ENCODE measurements around the gene SLC10A2.

Gene SLC10A2

DNA sequence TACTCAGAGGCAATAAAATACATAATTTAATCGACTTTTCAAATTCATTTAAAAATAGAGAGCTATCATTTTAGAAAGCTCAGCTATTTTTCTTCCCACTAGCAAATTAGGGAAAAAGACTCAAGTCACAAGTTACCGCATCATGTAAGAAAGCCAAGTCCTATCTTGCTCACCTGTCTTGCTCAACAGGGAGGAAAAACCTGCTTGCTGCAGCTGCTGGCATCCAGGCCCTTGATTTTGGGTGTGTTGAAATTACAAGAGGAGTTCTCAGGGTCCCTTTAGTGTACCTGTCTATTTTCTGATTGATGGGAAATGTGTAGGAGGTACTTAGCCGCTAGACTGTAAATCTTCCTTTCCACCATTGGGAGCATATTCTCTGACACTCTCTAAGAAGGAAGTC is 22.2 kb downstream of the SLC10A2 start:
- no peak for DNase-seq

- DNase-seq: no peak
These were observed 26.2 kb downstream of the SLC10A2 start for GRCh38 chr13:103040006-103040405.

DNA sequence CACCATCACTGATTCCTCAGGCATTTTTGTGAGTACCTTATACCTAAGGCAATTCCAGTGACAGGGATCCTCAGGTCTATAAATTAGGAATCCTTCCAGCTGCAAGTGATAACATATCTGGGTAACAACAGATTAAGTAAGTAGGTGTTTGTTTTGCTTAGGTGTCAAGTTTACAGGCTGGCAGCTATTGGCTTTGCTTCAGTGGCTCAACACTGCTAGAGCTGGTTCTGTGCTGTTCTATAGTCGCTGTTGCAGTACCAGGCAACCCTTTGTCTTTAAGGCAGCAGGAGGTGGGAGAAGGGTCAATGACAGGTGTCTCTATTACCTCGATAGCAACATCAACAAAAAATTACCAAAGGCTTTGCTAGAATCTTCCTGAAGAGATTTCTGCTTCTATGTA is 27.0 kb downstream of the SLC10A2 start:
- no peak for DNase-seq

DNA sequence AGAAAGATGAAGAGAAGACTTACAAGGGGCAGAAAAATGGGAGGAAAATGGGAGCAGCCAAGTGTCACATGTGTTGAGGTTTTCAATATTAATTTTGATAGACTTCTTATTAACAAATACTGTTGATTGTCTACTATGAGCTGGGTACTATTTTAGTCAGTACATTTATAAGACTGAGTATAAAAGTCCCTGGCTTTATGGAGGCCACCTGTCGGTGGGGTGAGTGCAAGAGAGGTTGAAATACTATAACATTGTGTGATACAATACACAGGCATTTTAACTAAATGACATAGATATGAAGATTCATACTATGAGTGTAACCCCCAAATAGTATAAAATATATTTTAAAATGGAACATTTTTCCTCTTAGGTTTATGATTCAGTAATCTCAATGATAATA is 29.9 kb downstream of the SLC10A2 start:
- no peak for DNase-seq

DNA sequence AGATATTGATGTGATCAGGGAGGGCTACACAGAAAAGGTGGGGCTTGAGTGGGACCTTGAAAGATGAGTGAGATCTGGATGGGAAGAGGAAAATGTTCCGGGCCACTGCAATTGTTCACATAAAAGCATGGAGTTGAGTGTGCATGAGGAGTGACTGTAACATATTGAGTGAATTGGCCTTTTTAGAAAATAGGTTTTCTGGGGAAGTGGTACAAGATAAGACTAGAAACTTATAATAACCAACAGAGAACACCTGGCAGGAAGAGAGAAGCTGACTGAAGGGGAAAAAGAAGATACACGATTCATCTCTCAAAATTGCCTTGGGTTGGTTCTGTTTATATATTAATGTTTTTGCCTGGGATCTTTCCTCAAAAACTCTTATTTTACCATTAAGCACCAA is 32.2 kb downstream of the SLC10A2 start:
- no peak for DNase-seq

DNA sequence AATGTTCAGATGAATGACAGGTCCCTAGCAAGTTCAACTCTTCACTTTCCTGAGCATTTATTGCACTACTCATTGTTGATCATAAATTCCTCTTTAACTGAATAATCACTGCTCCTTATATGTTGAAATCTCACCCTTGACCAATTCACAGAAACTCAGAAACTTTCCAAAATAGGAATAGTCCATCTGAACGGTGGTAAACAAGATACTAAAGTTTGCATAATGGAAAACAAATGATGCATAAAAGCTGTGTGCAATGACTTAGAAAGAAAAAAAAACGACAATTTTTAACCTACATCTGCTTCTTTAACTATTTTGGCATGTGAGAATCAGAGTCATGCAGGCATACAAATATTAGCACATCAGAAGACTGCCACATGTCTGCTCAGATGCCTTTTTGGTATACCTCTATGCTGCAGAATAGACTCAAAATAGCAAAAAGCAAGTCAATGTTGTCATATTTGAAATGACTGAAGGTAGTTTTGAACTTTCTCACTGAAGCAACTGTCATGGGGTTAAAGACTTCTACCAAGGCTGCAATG is 34.8 kb downstream of the SLC10A2 start:
- no peak for DNase-seq

DNA sequence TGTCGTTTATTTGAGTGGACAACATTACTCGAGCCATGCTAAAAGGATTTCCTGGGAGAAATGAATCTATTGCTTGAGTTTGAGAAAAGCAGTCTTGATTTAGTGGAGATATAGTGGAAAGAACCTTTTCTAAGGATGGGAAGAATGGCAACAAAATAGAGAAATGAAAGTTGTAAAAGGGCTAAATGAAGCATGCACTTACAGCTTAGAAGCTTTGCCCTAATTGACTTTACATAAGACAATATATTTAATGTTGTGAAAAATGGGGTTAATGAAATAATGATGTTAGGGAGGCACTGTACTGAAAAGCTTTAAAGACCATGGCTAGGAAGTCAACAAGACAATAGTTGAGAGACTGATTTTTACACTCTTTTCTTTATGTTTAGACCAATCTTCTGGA is 35.4 kb downstream of the SLC10A2 start:
- no peak for DNase-seq

DNA sequence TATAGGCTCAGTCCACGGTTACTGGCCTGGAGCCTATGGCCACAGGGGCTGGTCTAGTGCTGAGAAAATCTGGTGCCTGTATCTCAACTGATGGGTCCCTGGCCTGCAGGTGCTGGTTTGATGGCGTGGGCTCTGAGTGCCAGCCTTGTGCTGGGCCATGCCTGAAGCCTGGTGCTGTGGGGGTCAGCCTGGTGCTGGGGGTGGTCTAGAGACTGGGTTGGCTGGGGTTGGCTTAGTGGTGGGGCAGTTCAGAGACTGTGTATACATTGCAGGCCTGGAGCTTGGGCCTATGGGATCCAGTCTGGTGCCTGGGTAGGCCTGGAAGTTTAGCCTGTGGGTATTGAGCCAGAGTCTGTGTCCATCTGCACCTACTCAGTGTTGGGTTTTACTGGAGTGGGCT is 36.4 kb downstream of the SLC10A2 start:
- DNase-seq: no peak

GRCh38 chr13:103022336-103022735 is 43.9 kb downstream of the SLC10A2 start:
- no peak for DNase-seq

DNA sequence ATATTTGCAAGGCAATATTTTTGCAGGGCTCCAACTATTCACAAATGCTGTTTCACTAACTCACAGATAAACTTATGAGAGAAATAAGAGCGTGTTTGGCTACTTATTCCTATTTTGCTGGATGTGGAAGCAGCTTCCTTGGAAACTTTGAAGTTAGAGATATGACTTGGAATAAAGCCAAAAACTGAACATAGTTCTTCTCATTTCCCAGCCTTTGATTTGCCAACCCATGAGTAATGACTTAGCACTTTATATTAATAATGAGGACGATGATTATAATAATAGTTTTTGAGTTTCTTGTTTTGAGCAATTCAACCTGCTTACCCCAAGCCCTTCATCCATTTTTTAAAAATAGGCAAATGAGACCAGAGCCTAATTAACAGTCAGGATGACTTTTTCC is 47.7 kb downstream of the SLC10A2 start:
- no peak for DNase-seq

- DNase-seq: no peak
These were observed 53.6 kb downstream of the SLC10A2 start for GRCh38 chr13:103012646-103013045.

- no peak for DNase-seq
These were observed 57.0 kb downstream of the SLC10A2 start for GRCh38 chr13:103009051-103009840.

DNA sequence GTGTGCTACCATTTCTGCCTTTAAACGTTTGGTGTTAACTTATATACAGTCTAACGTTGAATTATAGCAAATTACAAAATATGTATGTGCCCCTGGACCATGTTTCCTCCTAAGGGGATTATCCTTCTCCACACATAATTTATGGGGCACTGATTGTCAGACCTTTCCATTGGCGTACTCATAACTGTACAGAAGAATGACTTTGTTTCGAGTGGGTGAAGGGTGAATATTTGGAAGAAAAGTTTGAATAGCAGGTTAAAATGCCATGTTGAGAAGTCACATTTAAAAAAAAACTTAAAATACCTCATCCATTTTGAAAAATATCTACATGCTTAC is 58.8 kb downstream of the SLC10A2 start:
- no peak for DNase-seq

DNA sequence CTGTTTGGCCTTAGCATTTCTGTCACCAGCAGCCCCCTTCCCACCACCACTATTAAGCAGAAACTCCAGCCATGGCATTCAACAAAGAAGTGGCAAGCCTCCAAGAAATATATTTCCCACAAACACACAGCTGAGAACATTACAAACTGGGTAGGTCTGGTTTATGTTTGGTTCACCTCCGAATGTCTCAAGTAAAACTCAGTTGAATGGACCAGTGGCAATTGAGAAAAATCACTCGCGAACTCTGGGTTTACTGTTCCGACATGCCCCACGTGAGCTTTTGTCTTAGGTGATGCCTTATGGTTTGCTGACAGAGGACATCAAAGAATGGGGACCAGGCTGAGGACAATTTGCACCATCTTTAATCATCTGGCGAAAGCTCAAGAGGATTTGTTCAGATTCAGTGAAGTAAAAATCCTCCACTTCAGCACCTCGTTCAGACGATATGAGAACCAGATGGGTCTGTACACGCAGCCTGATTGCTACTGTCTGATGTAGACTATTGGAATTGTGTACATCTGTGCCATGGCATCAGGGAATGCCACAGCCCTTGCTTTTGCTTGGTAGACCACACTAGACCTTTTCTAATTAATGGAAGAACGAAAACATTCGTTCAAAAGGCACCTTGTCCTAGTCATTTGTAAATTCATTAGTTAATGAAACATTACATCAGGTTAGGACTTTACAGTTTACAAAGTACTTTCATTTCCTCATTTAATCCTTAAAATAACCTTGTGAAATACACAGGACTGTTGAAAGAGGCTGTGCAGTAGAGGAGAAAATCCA is 59.4 kb downstream of the SLC10A2 start:
- no peak for DNase-seq

DNA sequence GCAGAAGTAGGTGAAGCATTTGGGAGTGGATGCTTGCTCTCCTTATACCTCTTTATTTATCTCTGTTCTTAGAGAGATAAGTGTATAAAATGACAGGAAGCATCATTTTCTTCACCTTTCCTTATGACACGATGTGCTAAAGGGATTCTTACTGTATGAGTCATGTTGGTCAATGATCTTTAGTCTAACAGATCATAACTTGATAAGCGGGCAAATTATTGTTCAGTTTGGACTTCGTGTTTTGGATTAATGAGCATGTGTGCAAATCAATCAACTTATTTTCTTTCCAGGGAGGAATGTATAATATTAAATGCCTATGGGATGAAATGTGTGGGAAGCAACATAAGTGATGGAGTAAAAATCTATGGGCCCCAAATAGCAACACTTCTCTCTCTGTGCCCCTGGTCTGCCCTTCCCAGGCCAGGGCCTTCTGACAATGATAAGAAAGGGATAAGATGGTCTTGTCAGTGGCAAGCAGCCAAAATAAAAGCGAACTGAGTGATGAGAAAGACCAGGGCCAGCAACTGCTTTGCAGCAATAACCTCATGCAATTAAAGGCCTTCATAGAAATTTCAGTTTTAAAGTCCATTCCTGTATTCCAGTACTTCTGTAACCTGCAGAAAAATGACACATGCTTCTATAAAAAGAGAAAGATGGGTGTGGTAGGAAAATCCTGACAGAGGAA is 61.4 kb downstream of the SLC10A2 start:
- no peak for DNase-seq

GRCh38 chr13:103003631-103004030 is 62.6 kb downstream of the SLC10A2 start:
- no peak for DNase-seq

GRCh38 chr13:103002279-103002678 is 63.9 kb downstream of the SLC10A2 start:
- no peak for DNase-seq

- no peak for DNase-seq
These were observed 66.1 kb downstream of the SLC10A2 start for GRCh38 chr13:103000157-103000556.

DNA sequence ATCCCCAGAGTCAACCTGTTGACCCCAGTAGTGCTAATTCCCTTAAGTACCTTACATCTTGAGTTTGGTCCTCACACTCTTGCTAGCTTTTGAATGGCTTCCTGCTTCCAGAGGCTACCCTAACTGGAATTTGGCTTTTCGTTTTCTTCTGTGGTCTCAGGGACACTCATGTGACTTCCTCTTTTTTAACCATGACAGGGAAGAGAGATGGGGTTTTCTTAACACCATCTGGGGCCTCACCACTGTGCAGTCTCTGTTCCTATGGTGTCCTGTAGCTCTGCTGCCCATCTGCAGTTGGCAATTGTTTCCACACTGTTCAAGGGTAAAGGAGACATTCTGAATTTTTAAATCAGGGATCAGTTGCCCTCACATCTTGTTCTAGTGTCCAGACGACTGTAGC is 66.7 kb downstream of the SLC10A2 start:
- DNase-seq: no peak

Measured in CD4-positive, alpha-beta T cell treated with Interleukin-17A for 1 hour (primary cell).